Urothelium cell line (cell line): Measurements from ENCODE around the gene KRT7.
A peak's percentile ranks its signal among the peaks of the same experiment; 100 is the strongest.
"Not testable (repeated sequence)": the region's sequence is repeated elsewhere in the genome, so short reads cannot be mapped to it uniquely, and the experiment has no call there.

Source experiments
- DNase-seq: peaks from one replicate; pipeline ENCODE4 v3.0.0; 2011; ENCODE audit warnings: low spot score, mixed read lengths
- FAIRE-seq: peaks from 2 replicates; lab custom pipeline; 2011; peaks lifted over from hg19 to GRCh38; lab: Jason Lieb, UNC

KRT7 gene

DNA sequence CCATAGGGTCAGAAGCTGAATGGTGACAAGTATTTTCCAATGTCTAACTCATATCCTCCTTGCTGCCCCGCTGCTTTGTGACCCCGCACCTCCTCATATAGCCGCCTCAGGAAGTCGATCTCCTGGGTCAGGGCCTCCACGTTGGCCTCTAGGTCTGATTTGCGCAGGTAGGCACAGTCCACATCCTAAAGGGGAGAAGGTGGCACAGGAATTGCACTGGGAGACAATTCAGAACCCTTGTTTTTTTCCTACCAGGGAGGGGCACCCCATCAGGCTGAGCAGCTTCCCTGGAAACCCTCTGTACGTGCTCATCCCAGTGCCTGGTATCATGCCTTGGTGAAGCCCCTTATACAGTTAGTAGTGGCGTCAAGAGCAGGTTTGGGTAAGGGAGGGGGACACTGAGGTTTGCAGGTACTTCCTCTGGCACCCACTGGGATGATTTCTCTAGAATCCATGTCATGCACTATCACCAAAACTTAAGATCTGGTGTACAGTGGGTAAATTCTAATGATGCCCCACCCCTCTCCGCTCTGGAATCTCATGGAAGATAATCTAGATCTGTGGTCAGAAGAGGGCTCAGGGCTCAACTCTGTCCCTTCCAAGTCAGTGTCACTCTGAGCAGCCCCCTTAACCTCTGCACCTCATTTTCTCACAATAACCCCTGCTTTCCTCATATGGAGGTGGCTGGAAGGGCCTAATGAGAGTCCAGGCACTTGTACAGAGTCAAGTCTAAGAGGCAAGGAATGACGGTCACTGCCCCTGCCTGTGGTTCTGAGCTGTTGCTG, 21.3 kb downstream of the KRT7 start:
- DNase-seq (no peak), FAIRE-seq (no peak)

DNA sequence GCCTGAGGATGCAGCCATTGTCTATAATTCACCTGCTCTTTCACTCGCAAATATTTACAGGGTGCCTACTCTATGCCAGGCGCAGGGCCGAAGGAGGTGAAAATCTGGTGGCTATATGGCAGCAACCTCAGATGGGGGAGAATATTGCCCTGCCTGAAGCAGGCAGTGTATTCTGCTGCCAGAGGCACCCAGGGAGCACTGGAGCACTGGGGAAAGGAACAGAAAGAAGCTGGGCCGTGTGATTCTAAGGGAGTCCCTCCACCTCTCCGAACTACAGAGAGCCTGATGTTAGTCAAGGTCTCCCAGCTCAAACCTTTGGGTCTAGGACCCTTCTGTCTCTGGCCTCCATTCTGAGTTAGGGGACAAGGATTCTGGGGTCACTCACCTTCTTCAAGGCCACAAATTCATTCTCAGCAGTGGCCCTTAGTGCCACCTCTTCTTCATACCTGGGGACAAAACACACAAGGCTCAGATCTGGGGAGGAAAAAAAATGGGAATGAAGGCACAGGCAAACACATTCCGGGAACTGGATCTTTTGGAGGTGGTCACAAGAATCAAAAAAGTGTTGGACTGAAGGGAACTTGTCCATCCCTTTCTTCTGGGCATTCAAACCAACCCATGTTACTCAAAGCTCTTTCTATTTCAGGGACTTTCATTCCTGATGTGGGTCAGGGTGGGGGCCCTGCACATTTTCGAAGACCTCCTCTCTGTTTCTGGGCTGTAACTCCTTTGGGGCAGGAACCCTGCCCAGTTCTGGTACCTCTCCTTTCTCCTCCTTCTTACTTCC, 22.1 kb downstream of the KRT7 start:
- no peak for FAIRE-seq
- DNase-seq, result no peak

DNA sequence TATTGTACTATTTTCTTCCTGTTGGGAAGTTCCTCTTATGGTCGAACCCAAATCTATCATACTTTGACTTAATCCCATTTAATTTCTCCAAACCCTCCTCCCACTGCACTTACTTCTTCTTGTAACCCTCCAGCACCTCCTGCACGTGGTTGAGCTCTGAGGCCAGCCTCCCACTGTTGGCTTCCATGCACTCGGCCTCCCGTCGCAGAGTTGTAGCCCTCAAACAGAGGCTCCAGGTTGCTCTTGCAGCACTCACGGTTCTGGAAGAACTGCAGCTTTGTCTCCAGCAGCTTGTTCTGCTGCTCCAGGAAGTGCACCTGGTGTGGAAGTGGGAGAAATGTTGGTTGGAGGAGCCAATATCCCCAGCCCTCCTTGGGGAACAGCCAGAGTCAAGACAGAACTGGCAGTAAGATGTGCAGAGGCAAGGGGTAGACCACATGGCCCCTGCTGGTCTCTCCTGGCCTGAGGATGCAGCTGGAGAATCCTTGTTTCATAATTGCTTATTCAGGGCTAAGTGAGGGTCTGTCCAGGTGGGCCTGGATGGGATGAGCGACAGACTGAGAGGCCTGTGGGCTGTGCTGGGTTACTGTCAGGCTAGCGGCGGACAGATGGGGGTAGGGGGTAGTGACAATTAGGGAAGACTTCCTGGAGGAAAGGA, 23.0 kb downstream of the KRT7 start:
- no peak for FAIRE-seq
- DNase-seq, result no peak

DNA sequence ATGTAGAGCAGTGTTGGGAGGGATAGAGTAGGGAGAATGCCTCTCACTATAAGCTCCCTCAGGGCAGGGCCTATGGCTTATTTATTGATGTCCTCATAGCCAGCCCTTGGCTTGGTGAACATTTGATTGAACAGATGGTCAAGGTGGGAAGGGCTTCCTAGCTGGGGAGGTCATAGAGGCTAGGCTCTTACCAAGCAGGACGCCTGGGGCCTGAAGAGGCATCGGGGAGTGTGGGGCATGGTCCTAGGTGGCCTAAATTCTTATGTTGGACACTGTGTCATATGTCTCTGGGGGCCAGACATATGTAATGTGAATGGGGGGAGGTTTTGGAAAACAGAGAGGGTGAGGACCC, 23.5 kb downstream of the KRT7 start:
- DNase-seq, result no peak
- FAIRE-seq, result no peak

DNA sequence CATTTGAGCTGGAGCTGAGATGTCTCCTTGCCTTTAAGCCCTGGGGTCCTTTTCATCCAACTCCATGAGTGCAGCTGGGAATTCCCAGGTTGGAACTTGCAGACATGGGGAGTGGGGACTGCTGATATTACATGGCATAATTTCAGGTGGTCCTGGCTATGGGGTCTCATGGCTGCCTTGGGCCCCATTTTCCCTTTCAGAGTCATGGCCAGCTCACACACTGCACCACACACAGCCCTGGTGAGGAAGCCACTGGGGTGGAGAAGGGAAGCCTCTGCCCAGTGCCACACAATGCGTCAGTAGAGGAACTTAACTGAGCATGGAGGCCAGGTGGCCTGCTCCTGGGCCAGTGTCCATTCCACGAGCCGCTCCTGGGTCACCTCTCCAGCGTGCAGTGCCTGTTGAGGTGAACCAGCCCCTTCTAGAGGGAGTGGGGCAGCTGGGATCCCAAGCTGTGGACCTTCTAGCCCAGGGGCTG, 24.1 kb downstream of the KRT7 start:
- FAIRE-seq, result no peak

DNA sequence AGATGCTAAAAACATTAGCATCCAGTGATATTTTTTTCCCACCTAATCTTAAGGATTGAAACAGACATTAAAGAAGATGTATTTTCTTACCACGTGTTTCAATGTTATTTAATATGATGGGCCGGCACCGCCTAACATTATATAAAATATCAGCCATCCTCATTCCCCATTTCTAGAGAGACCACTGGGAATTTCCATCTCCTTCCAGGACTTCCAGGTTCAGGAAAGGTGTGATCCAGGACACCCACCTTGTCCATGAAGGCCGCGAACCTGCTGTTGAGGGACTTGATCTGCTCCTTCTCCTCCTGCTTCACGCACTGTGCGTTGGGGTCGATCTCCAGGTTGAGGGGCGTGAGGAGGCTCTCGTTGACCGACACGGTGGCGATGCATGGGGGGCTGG, 24.9 kb downstream of the KRT7 start:
- FAIRE-seq, DNase-seq: not testable (repeated sequence)

More for the DNA sequence above, 24.1 kb downstream of the KRT7 start:
- no peak for DNase-seq

DNA sequence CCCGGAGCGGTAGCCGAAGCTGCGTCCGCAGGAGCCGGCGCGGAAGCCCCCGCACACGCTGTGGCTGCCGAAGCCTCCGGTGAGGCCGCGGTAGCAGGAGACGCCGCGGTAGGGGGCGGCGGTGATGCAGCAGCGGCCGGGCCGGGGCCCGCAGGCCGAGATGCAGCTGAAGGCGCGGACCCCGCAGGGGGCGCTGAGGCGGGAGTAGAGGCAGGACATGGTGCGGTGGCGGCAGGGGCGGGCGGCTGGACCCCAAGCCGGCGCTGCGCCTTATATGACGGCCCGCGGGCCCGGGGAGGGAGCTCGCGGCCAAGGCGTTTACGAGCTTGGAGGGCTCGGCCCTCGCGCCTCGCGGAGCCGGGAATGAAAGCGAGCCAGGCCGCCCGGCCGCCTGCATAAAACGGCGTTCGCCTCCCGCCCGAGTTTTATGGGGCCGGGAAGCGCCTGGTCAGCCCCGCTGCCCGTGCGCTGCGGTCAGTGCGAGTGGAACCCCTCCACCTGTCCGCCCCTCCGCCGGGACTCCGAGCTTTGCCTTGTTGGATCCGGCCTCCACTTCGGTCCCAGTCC, 25.4 kb downstream of the KRT7 start:
- FAIRE-seq (no peak), DNase-seq (no peak)

DNA sequence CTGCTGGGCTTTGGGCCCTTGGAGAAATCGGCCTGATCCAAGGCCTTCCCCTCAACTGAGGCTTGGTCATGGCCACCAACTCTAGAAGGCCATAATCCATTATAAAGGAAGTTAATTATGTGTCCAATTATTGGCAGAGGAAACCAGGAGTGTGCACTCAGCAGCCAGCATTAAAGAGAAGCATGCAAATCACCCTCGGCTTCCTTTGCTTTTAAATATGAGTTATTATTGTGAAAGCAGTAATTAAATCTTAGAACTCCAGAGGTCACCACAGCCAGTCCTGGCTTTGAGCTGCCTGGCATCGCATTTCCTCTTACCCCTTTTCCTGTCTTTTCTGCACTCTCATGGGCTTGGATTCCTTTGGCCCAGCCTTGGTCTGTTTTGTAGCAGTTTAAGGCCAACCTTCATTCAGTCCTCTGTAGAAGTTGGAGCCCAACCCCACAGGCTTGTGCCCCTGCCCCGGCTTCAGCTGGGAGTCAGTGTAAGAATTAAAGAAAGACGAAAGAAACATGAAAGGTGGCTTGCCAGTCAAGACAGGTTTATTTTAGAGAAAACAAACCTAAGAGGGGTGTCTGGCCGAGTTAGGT, 26.7 kb downstream of the KRT7 start:
- no peak for DNase-seq
- no peak for FAIRE-seq

DNA sequence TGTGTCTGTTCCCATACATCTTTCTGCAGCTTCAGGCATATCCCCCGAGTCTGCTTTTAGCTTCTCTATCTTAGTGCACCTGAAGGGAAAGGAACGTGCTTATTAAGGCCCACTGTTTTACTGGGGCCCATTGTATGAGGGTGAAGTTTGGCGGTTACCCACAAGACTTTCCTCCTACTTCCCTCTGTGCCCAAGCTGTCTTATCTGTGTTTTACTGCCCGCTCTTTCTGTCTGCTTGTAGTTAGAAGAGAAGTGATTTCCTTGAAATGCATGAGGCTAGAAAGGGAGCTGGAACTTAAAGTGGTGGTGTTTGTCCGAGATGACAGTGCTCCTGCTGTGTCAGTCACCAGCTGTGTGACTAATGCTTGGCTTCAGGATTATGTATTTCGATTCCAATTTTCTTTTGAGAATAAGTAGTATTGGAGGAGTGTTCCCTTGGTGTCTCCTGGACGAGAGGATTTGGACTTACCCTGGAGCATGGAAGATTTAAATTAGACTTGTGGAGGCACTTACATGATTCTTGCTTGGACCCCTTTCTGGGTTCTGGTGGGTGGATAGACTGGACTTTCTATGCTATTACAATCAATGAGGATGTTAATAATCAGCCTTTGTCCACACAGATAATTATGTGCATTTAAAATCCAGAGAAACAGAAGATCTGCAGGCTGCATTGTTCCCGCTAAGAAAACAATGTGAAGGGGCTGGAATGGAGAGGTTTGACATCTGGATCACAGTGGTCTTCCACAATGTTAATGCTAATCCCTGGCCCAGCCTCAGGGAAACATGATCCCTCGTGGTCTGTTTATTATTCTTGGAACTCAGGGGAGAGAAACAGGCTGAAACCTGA, 27.5 kb downstream of the KRT7 start:
- DNase-seq, result no peak
- no peak for FAIRE-seq

DNA sequence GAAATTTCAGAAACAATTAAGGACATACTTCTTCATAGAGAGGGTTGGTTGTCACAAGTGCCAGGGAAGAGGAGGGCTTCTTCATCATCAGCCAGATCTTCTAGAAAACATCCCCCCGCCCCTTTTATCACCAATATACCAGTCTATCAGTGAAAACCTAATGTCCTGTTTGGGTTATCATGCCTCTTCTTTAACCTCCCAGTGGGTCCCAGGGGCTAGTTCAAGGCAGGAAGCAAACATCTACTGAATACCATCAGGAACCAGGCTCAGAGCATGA, 28.1 kb downstream of the KRT7 start:
- FAIRE-seq (no peak), DNase-seq (no peak)

DNA sequence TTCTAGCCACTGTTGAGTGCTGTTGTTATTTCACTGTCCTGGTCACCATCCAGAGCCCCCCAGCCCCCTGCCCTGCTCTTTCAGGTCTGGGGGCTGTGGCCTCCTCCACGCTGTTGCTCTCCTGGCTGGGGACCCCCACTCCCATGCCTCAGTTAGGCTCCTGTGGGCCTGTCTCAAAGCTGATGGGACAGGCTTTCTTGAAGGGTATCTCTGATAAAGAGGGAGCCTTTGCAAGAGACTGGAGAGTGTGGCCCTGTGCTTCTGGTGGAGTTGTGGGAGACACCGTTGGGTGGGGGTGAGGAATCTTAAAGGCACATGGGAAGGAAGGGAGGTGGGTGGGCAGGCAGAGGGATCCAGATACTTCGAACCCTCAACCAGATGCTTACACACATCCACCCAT, 29.2 kb downstream of the KRT7 start:
- FAIRE-seq, result no peak
- no peak for DNase-seq

DNA sequence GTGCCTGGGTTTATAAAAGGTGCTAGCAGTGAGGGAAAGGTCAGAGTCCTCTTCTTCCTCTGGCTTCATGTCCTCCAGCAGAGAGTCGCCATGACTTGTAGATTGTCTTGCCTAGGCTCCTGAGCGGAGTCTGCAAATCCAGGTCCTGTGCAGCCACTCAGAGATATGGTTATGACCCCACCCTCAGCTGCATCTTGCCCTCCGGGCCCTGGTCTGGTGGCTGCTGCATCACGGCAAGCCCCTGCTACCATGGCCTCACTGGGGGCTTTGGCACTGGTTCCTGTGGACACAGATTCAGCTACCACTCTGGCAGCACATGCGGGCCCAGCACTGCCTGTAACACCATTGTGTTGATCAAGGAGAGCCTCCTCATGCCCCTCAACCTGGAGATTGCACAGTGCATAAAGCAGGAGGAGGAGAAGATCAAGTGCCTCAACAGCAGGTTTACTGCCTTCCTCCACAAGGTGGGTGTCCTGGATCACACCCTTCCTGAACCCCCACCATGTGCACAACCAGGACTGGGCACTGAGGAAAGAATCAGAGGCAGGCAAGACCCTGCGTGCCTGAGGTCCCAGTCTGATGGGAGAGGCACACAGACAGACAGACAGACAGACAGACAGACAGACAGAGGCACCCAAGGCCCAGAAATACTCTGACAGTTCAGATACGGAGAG, 30.9 kb downstream of the KRT7 start:
- DNase-seq (no peak), FAIRE-seq (no peak)

DNA sequence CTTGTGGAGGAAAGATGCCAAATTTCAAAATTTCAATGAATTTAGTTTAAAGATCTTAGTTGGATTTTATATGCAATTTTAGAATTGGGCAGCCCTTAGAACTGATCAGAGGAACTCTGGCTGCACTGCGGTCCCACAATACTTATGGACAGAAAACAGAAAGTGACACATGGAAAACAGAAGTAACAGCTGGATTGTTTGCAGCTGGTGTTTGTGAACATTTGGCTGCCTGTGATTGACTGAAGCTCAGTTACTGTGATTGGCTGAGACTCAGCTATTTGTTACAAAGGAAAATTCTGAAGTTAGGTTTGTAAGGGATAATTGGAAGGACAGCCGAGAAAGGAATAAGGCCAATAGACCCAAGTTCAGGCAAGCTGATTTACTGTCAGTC, 31.4 kb downstream of the KRT7 start:
- no peak for FAIRE-seq
- no peak for DNase-seq

DNA sequence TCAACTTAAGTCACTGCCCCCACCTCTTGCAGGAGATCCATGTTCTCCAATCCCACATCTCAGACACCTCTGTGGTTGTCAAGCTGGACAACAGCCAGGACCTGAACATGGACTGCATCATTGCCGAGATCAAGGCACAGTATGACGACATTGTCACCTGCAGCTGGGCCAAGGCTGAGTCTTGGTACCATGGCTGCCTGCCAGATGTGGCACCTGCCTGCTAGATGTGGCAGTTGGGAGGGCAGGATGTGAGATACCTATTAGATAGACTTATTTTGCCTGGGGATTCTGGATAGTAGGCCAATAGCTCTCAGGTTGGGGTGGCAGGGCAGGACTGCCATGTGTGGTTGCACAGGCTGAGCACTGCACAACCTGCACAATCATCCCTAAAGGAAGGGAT, 33.5 kb downstream of the KRT7 start:
- DNase-seq (no peak), FAIRE-seq (no peak)

DNA sequence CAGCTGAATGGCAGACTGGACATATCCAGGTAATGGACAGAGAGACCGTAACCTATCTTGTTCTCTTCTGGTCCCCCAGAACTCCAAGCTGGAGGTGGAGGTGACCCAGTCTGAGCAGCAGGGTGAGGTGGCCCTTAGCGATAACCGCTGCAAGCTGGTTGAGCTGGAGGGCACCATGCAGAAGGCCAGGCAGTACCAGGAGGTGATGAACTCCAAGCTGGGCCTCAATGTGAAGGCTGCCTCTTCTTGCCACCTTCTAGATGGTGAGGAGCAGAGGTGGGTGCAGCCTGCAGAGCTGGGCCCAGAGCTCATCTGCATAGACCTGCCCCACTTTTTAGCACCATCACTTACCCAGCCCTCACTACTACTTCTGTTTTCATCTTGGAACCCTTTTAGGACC, 34.2 kb downstream of the KRT7 start:
- DNase-seq (no peak), FAIRE-seq (peak; percentile 52)

DNA sequence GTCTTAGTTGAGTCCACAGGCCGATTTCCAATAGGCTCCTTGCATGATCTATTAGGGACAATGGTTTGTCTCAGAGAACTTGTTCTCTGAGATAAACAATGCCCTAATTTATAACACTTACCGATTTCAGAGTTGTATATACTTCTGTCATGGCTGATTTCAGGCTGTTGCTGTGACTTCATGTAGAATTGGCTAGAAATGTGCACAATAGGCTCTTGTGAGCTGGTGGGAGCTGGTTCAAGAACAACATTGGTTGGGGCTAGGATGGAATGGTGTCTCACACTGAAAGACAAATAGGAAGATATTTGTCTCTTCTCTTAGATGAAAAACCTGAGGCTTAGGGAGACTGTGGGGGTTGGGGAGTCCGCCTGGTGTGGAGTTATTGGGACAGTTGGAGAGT, 34.7 kb downstream of the KRT7 start:
- FAIRE-seq (no peak), DNase-seq (no peak)

DNA sequence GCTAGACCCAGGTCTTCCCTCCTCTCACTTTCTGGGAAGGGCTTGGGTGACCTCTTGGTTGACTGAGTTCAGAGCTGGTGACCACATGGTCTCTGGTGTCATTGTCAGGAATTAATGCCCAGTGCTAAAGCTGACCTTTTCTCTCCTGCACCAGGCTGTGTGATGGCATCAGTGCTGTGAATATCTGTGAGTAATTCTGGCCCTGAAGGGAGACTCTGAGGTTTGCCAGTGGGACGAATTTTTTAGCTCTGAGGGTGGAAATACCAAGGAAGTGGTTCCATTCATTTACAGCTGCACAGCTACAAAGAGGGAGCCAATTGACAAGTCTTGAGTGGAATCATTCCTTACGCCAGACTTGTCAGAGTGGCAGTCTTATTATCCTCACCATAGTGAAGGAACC, 35.2 kb downstream of the KRT7 start:
- DNase-seq (no peak), FAIRE-seq (no peak)

DNA sequence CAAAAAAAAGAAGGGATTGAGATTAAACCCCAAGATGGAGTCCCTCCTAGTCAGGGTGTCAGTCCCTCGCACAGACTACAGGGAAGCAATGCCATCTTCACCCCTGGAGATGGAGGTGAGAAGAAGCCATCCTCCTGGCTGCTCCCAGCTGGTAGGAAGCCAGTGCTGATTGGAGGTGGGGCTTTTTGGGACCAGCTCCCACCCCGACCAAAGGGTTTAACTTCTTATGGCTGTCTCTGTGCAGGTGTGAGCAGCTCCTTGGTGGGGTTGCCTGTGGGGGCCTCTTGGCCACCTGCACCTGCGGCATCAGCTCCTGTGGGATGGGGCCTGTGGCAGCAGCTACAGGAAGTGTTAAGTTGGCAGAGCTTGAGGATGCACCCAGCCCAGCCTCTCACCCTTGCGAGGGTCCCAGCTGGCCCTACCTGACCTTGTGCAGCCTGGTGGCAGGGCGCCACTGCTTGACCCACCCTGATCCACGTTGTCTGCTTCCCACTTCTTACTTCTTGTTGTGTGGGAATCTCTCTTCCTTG, 37.6 kb downstream of the KRT7 start:
- FAIRE-seq, result no peak
- DNase-seq, result no peak

DNA sequence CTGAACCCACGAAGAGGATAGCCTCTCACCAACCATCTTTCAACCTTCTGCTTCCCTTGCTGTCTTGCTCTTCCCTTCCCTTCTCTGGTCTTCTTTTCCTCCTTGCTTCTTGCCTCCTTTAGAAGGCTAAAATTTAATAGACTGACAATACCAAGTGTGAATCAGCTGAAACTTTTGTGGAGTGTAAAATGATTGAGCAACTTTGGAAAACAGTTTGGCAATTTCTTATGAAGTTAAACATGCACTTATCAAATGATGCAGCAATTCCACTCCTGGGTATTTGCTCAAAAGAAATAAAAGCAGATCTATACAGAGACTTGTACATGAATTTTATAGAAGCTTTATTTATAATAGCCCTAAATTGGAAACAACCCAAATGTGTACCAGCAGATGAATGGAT, 38.1 kb downstream of the KRT7 start:
- DNase-seq, result no peak
- no peak for FAIRE-seq
